Right renal pelvis (tissue), 4 donors: ENCODE results near the gene ACP4. TPM values are rescaled to one million over a fixed set of nuclear protein-coding genes. Genes with fewer than 3 reads are reported as not detected.

Experiments used
- DNase-seq, 4 donors: peaks; one replicate each; pipeline ENCODE4 v3.0.0-alpha.2; 2013; ENCODE audit warnings: low read depth in 4 of 4, low spot score in 3 of 4, missing footprints in 1 of 4
- polyA plus RNA-seq, 4 donors: library from polyadenylated mRNA; unstranded; fragments of 120-200 nt; gene quantifications; one replicate each; pipeline ENCODE4 v1.2.1, GENCODE V29; 2013; ENCODE audit not compliant: insufficient read length in 4 of 4

ACP4 gene
- polyA plus RNA-seq, 4 donors, result 0.21 TPM; not detected in 3

DNA sequence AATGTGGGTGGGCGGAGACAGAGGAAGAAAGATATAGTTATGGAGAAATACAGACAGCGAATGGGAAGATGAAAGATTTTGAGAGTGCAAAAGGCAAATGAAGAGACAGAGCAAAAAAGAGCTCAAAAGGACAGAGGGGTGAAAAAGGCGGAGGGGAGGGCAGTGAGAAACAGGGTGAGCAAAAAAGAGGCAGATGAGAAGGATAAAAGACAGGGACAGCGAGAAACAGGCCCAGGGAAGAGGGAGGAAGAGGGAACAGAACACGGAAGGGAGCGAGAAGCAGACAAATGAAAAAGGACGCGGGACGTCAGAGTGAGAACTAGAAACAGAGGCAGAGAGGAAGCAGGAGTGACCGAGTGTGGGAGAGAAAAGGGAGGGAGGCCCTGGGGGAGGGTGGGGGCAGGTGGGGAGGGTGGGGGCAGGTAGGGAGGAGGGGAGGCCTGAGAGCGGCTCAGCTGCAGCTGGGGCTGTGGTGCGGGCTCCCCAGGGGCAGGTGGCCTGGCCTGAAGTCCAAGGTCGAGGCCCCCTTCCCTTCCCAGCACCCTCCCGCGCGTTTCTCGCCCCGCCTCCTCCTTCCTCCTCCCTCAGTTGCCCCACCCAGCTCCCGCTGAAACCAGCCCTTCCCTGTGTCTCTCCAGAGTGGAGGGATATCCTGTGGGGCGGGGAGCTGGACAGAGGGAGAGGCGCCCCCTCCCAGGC is 30.5 kb downstream of the ACP4 start:
- no peak for DNase-seq

DNA sequence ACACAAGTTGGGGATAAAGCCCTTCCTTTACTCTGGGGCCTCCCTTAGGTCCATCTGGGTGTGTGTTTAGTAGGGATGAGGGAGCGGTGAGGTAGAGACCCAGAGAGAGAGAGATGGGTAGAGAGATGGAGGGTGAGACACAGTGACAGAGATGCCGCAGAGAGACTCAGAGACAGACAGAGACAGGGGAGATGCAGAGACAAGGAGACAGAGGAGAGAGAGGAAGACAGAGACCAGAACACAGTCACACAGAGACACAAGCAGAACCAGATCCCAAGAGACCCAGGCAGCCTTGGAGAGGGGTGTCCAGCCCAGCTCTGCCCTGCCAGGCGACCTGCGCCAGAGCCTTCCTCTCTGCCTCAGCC is 31.0 kb downstream of the ACP4 start:
- no peak for DNase-seq

DNA sequence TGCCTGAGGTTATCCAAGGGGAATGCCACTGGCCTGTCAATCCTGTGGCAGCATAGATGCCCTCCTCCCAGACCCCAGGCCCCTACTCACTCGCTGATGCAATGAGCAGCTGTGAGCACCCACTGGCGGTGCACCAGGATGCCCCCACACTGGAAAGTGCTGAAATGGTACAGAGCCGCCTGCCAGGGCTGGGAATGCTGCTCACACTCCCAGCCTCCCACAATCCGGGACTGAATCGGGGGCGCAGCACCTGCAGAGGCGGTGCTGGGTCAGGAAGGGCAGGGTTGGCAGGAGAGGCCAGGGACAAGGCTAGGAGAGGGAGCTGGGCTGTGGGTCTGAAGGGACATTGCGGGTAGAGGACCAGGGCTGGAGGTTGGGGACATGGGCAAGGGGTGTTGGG is 31.4 kb downstream of the ACP4 start:
- DNase-seq, result no peak

DNA sequence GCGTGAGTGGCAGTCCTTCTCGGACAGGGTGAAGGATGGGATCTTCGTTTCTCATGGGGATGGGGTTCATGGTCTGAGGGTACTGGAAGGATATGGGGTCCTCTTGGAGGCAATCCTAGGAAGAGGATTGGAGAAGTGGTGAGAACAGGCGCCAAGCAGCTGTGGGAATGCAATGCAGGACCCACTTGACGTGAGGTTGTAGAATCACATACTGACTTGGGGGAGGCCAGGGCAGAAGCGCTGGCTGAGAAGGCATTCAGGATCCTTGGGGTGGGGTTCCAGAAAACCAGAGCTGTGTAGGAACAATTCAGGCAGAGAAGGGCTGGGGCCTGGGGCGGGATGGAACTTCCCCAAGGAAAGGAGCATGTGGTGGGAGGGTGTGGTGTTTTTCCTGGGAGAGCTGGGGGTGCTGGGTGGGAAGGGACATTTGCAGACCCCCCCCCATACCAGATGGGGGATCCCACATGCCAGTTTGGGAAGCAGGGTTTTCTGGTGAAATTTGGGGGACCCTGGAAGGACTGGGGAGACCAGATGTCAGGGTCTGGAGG is 32.5 kb downstream of the ACP4 start:
- DNase-seq, result no peak

DNA sequence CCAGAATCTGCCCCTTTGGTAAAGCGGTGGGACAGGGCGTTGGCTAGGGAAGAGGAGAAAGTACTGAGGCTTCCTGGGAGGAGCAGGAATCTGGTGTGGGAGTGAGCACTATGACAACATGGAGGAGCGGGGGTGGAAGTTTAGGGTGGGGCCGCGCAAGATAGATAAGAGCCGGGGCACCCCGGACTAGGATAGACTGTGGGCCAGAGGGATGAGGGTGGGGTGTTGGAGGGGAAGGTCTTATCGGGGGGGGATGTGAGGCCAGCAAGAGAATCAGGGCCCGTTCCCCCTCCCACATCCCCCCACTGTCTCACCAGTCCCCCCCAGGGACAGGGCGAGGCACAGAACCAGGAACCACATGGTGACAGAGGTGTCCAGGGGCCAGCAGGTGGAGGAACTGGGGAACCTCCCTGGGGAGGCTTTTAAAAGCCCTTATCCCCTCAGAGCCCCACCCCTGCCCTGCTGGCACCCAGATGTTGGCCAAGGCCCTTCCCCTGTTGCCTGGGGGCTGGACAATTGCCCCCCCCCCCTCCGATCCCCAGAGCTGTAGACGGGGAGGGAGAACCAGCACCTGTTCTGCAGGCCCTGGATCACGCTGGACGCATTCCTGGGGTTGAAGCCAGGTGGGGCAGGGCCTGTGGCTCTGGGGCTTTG is 33.3 kb downstream of the ACP4 start, which contains the start of gene KLK1:
Gene KLK1, minus strand, starts transcription at position 399 of the 654 bp plus-strand sequence. Its CDS starts 39 bp downstream, at position 360.
- no peak for DNase-seq

DNA sequence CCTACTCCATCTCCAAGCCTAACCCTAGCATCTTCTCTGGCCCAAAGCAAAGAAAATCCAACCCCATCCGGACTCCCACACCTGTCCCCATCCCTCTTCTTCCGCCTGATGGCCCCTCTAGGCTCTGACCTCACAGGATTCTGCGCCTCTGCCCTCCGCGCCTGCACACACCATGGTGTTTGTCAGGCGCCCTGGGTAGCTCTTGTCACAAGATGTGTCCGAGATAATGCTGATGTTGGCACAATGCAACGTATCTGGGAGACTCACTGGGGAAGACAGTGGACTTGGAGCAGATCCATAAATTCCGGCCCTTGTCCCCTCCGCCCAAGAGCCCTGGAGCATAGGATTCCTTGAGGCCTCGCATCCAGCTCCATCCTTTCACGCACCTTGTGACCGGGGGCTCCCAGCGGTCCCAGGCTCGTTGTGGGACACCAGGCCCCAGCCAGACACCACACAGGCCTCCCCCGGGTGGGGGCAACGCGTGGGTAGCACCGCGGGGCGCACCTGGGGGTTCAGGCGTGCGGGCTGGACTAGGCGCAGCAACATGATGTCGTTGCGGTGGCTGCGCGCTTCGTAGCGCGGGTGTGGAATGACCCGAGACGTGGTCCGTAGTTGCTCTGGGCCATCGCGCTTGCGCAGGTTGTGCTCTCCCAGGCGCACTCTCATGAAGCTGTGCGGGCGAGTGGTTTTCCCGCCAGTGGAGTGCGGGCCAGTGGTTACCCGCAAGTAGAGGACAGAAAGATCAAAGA is 36.5 kb downstream of the ACP4 start:
- DNase-seq, result no peak

DNA sequence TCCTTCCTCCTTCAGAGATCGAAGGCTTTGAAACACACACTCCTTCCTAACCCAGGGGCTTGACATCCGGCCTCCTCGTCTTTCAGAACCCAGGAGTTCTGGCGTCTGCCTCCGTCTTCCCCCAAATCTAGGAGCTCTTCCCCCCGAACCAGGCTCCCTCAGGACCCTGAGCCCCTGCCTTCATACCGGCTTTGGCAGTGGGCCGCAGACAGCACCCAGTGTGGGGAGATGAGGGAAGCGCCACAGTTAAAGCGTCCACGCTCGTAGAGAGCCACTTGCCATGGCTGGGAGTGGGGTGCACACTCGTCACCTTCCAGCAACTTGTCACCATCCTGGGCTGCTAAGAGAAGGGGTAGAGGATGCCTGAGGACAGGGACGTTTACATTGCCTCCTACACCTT is 37.3 kb downstream of the ACP4 start:
- no peak for DNase-seq

DNA sequence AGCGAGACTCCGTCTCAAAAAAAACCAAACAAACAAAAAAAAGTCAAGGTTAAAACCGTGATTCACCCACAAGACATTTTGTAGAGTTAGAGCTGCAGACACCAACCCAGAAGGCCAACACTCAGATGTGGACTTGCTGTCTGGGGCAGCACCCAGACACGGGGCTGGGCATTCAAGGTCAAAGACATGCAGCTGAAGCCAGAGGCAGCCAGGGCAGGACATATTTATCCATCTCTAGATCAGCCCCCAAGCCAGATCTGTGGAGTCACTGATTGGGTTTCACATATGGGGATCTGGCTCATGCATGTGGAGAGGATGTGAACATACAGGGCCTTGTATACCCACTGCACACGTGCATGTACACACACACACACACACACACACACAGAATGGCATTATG is 39.6 kb downstream of the ACP4 start:
- no peak for DNase-seq

DNA sequence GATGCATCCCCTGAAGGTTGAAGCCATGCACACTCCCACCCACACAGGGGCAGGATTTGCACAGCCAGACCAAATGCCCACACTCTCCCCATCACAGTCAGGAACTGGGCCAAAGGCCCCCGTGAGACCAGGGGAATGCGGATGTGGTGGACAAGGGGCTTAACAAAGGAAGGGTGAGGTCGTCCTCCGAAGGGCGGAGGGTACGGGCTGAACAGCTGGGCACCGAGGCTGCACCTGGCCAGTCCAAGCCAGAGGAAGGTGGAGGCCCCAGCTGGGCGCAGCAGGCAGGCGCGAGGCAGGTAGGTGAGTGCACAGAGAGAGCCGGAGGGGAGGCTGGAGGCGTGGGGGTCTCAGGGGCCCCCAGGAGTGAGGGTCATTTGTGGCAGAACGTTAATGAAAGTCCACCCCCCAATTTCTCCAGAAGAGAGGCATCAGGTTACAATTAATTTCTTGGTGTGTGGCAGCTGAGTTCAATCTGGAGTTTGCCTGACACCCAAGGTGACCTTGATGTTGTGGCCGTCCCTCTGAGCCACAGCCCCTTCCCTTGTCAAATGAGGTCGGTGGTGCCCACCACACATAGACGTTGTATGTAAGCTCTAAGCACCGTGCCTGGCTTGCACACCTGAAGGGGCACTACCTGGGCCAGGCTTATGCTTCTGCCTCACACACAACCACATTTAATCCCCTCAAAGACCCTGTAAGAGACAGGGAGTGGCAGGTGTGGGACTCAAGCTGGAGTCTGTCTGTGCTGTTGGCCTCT is 40.2 kb downstream of the ACP4 start:
- no peak for DNase-seq

DNA sequence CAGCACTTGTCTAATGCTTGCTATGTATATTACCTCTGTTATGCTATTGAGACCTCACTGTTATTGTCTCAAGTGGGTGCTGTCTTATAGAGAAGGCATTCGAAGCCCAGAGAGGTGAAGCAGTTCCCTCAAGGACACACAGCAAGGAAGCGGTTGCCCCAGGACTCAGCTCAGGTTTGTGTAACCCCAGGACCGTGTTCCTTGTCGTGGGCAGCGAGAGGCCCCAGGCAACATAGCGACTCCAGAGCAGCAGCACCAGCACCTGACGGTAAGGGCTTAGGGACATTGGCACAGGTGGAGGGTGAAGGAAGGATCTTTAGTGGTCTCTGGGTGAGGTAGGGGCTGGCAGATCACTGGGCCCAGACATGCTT is 40.8 kb downstream of the ACP4 start:
- DNase-seq, result no peak

DNA sequence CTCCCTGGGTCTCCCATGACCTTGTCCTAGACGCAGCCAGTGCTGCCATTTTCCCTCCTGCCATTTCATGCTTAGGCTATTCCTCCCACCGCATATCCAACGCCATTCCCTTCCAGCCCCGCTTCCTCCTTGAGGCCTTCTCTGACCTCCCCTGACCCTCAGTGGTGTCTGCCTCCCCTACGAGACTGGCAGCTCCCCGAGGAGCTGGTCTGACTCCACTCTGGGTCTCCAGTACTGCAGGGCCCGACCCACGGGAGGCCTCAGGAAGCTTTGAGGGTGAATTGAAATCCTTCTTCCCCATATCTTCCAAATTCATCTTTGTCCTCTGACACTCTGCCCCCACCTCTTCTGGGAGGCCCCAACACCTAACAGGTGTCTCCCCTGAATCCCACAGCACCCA is 42.5 kb downstream of the ACP4 start:
- DNase-seq, result no peak

DNA sequence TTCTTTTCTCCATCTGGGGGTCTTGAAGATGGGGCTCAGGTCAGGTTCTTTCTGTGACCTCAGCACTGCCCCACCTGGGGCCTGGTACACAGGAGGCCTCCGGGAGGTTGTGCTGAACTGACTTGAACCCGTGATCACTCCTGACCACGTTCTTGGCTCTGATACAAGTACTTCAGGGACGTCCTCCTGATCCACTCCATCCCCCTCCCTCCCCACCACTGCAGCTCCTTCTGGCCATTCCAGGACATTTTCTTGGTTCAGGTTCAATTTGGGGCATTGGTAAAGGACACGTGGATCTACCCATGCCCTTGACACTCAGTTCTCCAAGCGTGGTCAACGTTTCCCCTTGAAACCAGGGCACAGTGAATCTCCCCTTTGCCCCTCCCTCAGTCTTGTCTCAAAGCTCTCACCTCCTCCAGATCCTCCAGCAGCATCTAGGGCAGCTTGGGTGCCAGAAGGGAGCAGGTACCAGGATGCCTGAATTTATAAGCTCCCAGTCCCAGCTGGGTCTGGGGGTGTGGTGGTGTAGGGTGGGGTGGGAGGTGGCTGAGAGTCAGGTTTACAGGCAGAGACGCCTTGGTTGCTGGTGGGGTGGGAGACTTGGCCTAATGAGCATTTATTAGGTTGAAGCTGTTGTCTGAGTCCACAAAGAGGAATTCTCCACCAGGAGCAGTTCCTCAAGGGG is 43.0 kb downstream of the ACP4 start, which contains the start of gene KLK15:
Gene KLK15, minus strand, starts transcription at position 458 of the 685 bp plus-strand sequence. CDS start 2,082 bp downstream, outside the sequence.
- DNase-seq, result no peak

DNA sequence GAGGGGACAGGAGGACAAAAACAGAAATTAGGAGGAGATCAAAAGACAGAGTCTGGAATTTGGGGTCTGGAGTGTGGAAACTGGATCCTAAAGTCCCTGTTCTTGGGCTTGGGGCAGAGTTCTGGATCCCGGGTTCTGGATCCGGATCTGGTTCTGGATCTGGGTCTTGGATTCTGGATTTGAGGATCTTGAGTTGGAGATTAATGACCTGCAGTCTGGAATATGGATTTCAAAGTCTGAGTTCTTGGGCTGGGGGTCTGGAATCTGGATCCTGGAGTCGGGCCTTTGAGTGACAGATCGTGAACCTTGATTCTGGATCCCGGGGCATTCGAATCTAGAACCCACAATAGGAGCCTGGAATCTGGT is 43.6 kb downstream of the ACP4 start:
- no peak for DNase-seq

DNA sequence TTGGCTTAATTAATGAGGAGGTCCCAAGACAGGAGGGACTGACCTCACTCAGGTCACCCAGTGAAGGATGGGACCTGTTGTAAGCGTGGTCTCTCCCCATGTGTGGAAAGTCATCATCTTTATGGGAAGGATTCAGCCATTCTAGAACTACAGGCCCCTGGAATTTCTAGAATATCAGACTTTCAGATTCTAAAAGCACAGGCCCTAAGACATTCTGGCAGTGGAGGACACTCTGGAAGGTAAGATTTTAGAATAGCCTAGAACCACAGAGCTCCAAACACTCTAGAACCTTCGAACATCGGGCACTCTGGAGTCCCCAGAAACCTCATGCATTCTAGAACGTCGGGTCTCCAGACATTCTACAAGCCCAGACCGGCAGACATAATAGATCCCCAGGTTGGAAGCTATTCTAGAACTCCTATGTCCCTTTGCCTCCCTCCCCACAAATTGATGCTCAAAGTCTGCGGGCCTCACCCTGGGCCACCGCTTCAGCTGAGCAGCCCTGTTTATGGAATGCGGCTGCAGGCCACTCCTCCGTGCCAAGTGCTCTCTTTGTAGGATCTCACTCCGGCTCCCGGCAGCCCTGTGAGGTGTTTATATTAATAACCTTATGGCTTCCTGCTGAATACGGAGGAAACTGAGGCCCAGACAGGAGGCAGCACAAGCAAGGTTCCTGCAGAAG is 45.0 kb downstream of the ACP4 start:
- DNase-seq, result peak in 1 of 4 donors; percentile 12

DNA sequence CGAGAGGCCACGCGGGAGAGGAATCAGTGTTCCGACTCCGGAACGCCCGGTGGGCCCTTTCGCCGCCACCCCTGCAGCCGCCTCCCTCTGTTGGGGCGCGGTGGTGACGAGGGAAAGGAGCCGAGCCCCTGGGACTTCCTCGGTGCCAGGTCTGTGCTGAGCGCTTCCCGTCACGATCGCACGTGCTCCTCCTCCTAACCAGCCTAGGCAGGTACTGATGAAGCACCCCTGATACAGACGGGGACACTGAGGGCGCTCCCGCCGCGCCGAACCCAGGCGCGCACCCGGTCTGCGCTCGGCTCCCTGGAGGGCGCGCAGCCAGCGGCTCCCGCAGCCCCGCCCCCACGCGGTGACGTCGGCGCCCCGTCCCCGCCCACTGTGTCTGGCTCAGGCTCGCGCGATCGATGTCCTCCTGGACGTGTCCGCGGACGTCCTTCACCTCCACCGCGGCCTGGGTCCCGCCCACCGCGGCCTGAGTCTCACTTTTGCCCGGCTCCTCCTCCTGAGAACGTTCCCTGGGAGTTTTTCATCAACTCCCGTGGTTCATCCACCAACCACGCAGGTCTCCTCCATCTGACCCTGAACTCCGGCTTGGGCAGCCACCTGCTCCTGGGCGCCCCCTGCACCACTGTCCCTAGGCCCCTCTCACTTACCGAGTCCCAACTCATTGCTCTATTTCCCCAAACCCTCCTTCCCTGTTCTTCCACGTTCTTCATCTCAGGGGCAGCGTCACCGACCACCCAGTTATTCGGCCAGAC is 45.7 kb downstream of the ACP4 start:
- DNase-seq, result peak; percentile 38 to 60 (median 54)

DNA sequence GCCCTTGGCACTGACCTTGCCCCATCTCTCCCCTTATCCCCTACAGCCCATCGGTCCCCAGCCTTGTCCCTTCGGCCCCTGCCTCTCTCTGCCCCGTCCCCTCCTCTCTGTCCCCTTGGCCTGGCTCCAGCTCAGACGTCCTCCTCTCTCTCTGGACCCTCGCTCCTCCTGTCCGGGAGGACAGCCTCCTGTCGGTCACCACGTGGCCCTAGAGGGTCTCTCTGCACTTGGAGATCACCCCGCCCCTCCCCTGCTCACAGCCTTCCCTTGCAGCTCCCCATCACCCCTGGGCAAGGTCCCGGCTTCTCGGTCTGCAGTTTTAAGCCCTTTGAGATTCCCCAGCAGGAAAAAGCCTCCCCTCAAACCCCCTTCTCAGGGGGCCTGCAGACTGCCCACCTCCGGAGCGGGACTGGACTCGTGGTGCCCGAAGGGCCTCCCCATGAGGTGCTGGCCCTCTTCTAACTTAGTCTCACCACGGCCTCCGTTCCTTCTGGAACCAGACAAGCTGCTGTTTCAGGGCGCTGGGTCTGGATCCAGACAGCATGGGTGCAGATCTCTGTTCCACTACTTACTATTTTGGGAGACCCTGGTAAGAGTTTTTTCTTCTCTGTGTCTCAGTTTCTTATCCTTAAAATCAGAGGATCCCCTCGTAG is 46.5 kb downstream of the ACP4 start:
- no peak for DNase-seq

DNA sequence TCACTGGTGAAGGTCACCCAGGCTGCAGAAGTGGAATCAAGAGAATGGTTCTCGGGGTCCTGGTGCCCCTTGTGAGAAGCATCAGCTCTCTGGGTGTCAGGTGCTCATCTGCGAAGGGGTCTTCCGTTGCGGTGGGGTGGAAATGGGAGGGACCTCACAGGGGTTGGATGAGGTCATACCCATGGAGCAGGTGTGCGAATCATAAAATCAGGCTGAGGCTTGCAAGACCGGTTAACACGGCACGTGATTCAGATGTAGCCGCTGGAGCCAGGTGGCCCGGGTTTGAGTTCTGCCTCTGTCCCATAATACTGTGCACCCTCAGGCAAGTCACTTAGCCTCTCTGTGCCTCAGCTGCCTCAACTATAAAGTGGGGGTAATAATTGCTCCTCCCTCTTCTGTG is 47.1 kb downstream of the ACP4 start:
- DNase-seq, result no peak

DNA sequence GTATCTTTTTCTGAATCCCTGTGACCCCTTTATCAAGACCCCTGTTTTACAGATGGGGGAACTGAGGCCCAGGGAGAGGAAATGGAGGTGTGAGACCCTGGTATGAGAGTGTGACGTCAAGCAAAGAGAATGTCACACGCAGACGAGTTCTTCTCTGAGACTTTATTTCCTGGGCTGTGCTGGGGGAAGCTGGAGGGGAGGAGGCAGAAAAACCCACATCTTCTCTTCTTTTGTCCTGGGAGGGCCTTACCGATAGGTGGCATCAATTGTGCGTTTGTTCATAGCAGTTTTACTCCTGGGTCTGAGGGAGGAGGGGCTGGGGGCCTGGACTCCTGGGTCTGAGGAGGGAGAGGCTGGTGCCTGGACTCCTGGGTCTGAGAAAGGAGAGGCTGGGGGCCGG is 48.0 kb downstream of the ACP4 start:
- DNase-seq, result no peak
